Inflammatory macrophage treated with lipopolysaccharide for 1 hour (primary cell): Measurements from ENCODE around the gene MFSD6.
A peak's percentile ranks its signal among the peaks of the same experiment; 100 is the strongest.
"Not testable (repeated sequence)": the region's sequence is repeated elsewhere in the genome, so short reads cannot be mapped to it uniquely, and the experiment has no call there.

Experiments
- DNase-seq, 2 donors: peaks; one replicate each; pipeline ENCODE4 v3.0.0-alpha.2; 2020 to 2022

Gene MFSD6

DNA sequence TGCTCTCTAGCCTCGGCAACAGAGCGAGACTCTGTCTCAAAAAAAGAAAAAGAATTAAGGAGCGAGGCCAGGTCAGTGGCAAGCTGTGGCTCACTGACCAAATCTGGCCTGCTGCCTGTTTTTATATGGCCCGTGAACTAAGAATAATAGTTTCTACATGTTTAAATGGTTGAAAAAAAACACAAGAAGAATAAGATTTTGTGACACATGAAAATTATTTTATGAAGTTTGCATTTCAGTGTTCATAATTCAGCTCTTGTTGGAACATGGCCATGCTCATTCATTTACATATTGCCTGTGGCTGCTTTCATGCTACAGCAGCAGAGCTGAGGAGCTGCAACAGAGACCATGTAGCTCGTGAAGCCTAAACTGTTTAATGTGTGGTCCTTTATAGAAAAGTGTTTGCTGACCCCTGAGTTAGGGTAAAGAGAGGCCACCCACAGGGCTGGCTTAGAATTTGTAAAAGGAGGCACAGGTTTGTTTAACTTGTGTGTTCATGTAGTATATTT lies 59.5 kb downstream of the MFSD6 start:
- DNase-seq: no peak

DNA sequence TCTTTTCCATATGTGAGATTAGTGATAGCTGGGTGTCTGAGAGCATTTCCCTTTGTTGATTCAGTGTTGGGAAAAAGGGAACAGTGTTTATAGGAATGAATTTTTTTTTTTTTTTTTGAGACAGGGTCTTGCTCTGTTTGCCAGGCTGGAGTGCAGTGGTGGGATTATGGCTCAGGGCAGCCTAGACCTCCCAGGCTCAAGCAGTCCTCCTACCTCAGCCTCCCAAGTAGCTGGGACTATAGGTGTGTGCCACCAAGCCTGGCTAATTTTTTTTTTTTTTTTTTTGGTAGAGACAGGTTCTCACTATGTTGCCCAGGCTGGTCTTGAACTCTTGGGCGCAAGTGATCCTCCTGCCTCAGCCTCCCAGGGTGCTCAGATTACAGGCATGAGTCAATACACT lies 60.2 kb downstream of the MFSD6 start:
- not testable (repeated sequence) for DNase-seq

GRCh38 chr2:190468814-190469569 lies 60.8 kb downstream of the MFSD6 start:
- no peak for DNase-seq

GRCh38 chr2:190469771-190470170 lies 61.6 kb downstream of the MFSD6 start:
- DNase-seq: peak; percentile 3 to 17

DNA sequence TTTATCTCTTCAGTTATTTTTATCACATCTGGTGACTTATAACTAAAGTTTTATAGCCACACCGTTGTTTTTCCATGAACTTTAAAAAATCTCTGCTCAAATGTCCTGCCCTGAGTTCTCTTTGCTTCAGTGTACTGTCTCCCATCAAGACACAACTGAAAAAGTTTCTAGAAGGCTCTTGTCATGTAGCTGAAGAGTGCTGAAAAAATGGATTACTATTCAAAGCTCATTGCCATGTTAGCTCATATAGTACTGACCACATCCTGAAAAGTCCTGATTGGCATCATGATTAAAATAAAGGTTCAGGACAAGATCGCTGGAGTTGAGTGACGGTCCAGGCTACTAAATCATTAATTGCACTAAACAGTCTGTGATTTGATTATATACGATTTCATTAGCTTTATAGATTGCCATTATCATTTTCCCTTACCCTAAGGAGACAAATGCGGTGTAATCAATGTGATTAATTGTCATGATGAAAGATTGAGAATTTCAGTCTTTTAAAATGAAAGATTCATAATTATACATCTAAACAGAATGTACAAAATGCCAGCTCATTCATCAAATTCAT lies 62.2 kb downstream of the MFSD6 start:
- no peak for DNase-seq

DNA sequence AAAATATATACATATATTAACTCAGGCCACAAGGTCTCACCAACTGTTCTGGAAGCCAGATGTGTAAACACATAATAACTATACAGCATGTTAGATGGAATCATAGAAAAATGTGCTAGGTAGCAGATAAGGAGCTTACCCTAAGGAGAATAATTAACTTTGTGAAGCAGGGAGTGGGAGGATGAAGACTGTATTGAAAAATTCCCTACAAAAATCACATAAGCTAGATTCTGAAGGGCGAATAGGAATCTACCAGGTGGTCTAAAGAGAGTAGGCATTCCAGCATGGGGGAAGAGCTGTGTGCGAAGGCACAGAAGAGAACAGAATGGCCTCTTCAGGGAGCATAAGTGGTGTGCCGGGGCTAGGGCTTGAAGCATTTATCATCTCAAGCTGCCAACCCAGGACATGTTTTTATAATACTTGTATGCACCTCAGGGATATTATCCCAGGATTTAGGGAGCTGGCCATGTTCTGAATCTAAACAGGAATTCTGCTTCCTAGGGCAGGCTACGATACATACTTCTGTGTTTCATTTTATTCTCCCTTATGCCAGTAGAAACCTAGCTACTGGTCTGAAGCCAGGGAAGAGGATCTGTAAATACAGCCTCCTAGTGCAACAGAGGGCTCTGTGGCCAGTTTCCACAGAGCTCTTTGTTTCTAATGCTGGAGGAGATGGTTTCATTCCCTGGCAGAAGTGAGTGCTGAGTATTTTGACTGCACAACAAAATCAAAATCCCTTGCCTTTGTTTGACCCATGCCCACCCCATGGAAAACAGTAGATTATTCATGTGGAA lies 69.7 kb downstream of the MFSD6 start:
- DNase-seq: no peak

- DNase-seq: no peak
Measured at GRCh38 chr2:190478572-190479195, 70.5 kb downstream of the MFSD6 start.

DNA sequence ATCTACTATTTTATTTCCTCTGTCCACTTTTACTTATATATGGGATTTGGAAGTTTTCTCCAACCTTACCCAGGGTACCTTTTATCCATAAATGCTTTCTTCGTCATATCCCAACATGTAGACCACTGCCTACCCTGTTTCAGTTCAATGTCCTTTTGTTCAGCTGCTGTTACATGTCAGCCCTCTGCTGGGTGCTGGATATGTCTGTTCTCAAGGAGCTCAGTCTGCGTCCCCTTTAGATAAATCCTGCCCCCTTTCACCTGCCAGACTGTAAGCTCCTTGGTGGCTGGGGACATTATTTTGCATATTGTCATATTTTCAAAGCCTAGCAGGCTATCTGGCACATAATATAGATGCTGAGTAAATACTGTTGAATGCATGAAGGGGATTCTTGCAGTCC lies 73.2 kb downstream of the MFSD6 start:
- DNase-seq: no peak

DNA sequence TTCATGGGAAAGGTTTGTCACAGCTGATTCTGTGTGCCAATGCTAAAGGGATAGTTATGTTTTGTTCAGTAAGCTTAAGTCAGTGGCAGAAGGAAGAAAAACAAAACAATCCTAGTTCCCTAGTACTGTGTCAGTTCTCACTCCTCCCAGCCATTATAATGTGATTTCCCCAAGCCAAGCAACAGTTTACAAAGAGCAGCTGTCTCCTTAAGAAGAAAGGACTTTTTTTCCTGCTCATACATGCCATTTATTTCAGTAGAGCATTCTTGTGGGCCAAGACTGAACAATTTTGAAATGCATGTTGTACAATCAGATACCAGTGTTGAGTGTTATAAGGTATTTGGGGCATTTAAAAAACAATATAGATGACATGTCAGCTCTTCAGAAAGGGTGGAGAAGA lies 74.3 kb downstream of the MFSD6 start:
- DNase-seq: no peak

GRCh38 chr2:190486037-190486623 lies 78.0 kb downstream of the MFSD6 start:
- DNase-seq: no peak

GRCh38 chr2:190488516-190489233 lies 80.5 kb downstream of the MFSD6 start:
- no peak for DNase-seq

DNA sequence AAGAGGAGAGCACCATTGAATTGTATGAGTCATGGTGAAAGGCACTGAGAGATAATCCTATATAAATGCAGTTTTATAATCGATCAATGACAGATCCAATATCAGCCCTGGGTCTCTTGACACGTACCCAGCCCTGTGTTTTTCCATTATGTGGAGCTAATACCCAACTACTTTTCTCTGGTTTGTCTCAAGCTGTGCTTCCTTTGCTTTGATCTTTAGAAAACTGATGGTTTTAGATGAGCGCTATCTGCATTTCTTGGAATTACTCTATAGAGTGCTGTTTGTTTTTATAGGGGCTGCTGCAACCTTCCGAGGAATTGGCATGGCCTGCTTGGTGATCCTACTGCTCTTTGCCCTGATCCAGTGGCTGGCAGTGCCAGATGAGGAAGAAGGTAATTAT lies 81.3 kb downstream of the MFSD6 start:
- DNase-seq: no peak

- no peak for DNase-seq
Measured at GRCh38 chr2:190490502-190490901, 82.3 kb downstream of the MFSD6 start.

- DNase-seq: no peak
Measured at GRCh38 chr2:190493095-190493494, 84.9 kb downstream of the MFSD6 start.

DNA sequence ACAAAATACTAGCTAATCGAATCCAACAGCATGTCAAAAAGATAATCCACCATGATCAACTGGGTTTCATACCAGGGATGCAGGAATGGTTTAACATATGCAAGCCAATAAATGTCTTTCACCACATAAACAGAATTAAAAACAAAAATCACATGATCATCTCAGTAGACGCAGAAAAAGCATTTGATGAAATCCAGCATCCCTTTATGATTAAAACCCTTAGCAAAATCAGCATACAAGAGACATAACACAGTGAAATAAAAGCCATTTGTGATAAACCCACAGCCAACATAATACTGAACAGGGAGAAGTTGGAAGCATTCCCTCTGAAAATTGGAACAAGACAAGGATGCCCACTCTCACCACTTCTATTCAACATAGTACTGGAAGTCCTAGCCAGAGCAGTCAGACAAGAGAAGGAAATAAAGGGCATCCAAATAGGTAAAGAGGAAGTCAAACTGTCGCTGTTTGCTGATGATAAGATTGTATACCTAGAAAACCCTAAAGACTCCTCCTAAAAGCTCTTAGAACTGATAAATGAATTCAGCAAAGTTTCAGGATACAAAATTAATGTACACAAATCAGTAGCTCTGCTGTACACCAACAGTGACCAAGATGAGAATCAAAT lies 86.6 kb downstream of the MFSD6 start:
- not testable (repeated sequence) for DNase-seq

GRCh38 chr2:190497428-190497827 lies 89.3 kb downstream of the MFSD6 start:
- no peak for DNase-seq

- no peak for DNase-seq
Measured at GRCh38 chr2:190499273-190499672, 91.1 kb downstream of the MFSD6 start.

- no peak for DNase-seq
Measured at GRCh38 chr2:190500054-190500502, 91.9 kb downstream of the MFSD6 start.

DNA sequence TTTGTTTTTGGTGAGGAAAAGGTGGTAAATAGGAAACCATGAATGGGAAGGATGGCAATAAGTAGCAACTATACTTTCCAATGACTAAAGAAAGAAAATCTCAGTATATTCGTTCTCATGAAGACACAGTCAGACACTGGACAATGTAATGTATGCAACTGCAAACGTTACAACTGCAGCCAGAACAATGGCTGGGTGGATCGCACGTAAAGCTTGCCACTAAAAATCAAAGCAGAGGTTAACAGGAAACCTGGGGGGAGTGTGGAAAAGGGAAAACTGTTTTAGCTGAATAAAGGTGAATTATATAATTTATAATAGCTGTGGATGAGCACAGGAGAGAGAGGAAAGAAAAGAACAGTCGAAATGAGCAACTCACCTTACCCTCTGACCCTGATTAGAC lies 93.1 kb downstream of the MFSD6 start:
- no peak for DNase-seq

- DNase-seq: no peak
Measured at GRCh38 chr2:190501702-190502407, 93.7 kb downstream of the MFSD6 start.

GRCh38 chr2:190503088-190503487 lies 94.9 kb downstream of the MFSD6 start:
- no peak for DNase-seq
